Activated gamma-delta T cell (primary cell): ENCODE results near the gene ERCC5.

Experiments used
- DNase-seq: peaks from one replicate; lab custom pipeline; 2025; lab: John Stamatoyannopoulos, UW

Gene ERCC5

GRCh38 chr13:102845289-102845629, 573 bp upstream of the ERCC5 start:
- no peak for DNase-seq

- no peak for DNase-seq
Observed at GRCh38 chr13:102846261-102847015, 606 bp downstream of the ERCC5 start.

DNA sequence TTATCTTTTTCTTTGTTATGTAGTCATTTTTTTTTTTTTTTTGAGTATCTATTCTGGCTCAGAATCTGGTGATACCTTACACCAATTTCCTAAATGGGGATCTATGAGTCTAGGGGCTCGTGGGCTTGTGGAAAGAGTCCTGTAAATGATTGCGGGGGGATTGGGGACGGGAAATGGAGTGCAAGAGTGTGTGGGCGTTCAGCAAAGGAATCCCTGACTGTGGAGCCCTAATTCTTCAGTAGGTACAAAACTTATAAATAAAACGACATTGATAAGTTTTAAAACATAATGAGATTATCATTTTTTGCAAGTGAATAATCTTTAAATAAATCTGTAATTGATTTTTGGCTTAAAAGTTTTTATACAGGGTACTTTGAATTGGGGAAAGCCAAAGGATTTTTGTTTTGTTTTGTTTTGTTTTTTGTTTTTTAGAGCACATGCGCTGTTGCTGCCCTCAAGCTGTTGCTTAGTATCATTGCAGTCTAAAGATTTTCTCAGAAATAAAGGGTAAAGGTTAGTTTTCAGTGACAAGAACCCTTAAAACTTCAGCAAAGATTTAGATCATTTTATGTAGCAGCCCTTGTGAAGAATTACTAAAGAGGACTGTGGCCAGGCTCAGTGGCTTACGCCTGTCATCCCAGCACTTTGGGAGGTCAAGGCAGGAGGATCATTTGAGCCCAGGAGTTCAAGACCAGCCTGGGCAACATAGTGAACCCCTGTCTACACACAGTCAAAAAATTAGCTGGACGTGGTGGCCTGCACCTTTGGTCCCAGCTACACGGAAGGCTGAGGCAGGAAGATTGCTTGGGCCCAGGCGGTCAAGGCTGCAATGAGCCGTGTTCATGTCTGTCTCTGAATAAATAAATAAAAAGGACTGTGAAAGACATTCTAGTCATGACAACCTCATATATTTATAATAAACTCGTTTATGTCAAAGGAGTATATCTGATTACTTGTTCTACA, 1.7 kb downstream of the ERCC5 start:
- no peak for DNase-seq

- no peak for DNase-seq
Observed at GRCh38 chr13:102848956-102849355, 3.1 kb downstream of the ERCC5 start.

DNA sequence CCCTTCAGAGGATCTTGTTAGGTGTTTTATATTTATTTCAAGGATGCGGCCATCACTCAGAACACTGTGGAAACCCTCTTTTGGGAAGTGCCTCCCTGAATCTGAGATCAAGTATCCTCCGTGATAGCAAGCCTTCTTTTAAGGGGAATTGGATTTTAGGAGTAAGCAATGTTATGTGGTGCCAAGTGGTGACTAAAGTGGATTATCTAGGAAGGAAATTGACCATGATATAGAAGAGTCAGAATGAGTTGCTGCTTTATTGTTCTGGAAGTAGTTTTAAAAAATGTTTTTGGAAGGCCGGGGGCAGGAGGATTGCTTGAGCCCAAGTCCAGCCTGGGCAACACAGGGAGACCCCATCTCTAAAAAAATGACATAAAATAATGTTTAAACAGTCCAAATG, 6.7 kb downstream of the ERCC5 start:
- no peak for DNase-seq

DNA sequence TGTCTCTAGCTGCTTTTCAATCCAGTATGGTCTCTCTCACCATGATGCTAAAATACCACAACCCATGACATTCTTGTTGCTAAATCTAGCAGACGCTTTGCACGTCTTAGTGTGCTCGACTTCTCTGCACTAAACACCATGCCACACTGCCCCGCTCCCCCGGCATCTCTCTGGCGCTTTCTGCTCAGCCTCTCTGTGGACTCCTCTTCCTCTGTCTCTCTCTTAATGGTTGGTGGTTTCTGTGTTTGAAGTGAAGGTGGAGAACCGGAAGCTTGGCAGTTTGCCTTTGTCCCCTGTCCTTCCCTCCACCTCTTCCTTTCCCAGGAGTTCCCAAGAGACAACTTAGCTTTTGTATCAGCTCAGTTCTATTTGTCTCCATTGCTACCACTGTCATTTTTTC, 8.8 kb downstream of the ERCC5 start:
- DNase-seq = no peak

DNA sequence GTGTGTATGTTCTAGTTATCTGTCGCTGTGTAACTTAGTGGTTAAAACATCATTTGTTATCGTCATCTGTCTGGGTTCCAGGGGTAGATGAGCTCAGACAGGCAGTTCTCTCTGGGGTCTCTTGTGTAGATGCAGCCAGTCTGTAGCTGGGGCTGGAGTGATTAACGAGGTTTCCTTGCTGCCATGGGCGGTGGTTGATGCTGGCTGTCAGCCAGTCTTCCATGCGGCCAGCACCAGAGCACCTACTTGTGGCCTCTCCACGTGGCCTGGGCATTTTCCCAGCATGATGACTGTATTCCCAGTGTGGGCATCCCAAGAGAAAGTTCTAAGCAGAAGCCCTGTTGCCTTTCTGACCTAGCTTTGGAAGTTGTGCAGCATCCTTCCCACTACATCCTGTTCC, 10.7 kb downstream of the ERCC5 start:
- DNase-seq = no peak

DNA sequence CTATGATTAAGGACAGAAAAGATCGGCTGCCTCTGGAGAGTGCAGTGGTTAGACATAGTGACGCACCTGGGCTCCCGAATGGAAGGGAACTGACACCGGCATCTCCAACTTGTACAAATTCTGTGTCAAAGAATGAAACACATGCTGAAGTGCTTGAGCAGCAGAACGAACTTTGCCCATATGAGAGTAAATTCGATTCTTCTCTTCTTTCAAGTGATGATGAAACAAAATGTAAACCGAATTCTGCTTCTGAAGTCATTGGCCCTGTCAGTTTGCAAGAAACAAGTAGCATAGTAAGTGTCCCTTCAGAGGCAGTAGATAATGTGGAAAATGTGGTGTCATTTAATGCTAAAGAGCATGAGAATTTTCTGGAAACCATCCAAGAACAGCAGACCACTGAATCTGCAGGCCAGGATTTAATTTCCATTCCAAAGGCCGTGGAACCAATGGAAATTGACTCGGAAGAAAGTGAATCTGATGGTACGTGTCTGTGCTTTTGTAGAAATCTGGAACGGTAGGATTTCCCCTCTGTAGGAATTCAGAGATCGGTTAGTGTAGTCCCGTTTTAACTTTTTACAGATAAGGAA, 16.9 kb downstream of the ERCC5 start:
- no peak for DNase-seq

DNA sequence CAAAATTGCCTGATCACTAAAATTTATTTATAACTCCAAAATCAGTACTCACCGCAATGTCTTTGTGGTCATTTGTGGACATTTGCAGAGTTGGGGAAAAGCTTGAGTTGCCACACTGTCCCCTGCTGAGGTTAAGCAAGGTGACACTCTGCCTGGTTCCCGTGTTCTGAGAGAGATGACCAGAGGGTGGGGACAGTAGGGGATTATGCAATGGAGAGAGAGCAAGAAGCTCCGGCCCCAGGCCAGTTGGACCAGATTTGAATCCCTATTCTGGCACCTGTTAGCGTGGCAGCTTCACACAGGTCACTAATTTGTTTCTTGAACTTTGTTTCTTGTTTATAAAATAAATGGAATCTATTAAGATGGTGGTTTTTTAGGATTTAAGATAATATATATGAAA, 17.8 kb downstream of the ERCC5 start:
- DNase-seq = no peak

DNA sequence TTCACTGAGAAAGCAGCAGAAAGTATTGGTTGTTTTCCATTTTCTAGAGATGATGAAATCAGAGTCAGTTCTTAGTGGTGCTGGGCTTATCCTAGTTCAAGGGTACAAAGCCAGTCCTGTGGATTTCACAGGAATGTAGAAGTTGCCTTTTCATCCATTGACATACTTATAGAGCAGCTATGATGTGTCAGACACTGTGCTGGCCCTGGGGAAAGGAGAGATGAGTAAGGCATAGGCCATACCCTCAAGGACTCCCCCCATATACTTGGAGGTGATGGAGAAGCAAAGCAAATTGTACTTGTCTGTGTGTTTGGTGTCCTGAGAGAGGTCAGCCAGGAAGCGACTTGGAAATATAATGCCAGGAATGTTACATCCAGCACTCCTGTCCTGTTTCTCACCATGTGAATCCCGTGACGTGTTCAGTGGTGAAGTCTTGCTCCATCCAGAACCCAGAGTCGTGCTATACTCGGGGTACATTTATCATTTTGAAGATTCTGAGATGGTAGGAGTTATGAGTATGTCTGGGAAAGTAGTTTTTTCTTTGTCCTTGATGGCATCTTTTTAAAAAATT, 22.6 kb downstream of the ERCC5 start:
- no peak for DNase-seq

DNA sequence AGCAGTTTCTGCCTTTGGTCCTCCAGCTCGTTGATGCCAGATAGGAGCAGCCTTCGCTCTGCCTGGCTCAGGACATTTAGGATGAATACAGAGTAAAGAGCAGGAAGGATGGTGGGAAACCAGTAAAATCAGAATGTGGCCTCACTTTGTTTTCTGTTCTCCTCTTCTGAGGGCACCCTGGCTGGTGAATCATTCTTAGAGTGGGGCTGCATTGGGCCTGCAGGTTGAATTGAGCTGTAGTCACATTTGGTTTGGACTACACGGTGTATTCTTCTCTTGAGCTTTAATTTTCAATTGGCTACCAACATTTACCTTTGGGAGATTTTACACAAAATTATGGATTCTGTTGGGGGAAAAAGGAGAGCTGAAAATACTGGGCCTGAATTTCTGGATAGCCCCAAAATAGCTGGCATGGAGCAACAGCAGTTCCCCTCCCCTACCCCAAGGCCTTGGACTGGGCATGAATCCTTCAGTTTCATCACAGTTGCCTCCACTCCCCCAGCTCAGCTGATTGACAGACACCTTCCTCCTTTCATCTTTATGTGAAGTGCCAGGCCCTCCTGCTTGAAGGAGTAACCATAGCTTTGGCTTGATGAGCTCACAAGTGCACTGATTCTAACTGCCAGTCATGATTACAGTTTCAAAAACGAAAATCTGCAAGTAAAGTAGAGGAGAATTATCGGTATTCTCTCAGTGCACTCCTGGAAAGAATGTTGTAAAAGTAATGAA, 24.3 kb downstream of the ERCC5 start:
- no peak for DNase-seq

DNA sequence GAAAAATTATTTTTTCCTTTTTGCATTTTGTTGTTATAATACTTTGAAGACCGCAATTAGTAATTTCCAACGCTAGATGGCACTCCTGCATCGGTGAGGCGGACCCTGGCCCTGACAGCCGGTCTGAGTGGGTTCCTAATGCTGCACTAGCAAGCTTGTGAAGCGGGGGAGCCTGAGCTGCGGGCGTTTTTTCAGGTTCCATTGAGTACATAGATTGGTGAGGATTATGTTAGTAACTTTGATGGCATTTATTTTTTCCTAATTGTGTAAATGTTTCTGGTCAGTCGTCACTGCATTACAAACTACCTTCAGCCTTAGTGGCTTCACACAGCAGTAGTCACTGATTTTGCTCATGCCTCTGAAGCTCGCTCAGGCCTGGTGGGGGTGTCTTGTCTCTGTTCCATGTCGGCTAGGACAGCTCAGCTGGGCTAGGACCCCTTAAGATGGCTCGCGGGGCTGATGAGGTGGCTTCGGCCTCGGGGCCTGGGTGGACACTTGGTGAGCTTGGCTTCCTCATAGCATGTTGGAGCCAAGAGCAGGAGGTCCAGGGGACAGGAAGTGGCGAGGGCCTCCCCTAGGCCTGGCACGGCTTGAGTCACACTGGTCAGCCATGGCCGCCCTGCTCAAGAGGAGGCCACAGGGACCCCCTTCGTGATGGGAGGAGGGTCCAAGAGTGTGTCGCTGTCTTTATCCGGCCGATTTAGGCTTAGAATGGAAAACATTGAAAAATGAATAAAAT, 25.0 kb downstream of the ERCC5 start:
- DNase-seq = no peak

DNA sequence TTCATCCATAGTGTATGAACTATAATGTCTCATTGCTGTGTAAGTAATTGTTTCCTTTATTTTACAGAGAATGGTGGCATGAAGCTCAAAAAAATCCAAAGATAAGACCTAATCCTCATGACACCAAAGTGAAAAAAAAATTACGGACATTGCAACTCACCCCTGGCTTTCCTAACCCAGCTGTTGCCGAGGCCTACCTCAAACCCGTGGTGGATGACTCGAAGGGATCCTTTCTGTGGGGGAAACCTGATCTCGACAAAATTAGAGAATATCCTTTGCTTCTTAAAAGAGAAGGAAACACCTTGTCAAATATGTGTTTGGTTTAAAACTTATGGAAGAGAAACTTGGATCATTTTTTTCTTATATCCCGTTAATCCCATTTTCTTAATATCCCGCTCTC, 26.3 kb downstream of the ERCC5 start:
- no peak for DNase-seq

DNA sequence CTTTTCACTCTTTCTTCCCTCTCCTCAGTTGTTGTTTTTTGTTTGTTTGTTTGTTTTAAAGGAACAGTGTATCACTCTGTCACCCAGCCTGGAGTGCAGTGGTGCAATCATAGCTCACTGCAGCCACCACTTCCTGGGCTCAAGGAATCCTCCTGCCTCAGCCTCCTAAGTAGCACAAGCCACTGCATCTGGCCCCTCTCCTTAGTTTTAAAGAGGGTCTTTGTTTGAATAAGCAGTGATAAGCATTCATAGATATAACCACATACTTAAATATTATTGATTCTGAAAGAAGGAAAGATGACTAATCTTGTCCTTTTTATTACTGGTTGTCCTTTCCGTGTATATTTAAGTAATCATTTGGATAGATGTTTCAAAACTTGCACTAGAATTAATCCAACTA, 26.7 kb downstream of the ERCC5 start:
- DNase-seq = no peak

DNA sequence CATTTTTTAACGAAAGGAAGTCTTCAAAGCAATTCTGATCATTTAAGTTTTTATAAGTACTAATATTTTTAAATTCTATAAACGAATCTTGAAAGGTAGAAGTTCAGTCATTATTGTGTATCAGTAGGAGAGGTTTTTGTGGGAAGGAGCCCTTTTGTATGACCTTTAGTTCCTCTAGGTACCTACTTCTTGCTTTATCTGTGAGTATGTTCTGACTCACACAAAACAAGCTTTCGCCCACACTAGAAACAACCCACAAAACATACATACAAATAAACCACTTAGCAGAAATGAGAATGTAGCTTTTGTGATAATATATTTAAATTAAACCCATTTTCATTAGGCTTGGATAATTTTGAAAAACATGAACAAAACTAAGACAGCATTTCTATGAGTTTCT, 27.8 kb downstream of the ERCC5 start:
- DNase-seq = no peak

- no peak for DNase-seq
Observed at GRCh38 chr13:102875256-102875655, 29.4 kb downstream of the ERCC5 start.

GRCh38 chr13:102877303-102877702, 31.5 kb downstream of the ERCC5 start:
- no peak for DNase-seq

DNA sequence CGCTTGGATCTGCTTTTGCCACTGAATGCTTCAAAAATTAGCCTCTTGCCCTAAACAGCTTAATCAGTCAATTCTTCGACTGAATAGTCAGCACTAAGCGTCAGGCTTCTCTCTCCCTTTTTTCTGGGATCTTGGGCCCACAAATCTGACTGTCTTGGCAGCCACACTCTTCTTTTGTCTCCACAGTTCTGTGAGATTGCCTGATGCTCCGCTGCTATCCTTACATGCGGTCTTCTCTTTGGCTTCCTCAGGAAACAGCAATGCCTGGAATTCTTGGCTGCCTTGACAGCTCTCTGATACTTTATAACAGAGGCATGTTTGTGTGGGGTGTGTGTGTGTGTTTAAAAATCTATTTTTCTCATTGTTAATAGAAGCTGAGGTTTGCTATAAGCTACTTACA, 32.6 kb downstream of the ERCC5 start:
- no peak for DNase-seq

GRCh38 chr13:102879793-102880499, 34.1 kb downstream of the ERCC5 start:
- no peak for DNase-seq
